Mammary microvascular endothelial cell (primary cell): ENCODE measurements around the gene DNAH10. TPM values are rescaled to one million over a fixed set of nuclear protein-coding genes. Genes with fewer than 3 reads are reported as not detected.

Experiments
- total RNA-seq: library from RNA; depleted of rRNA; stranded (reverse); fragments of >200 nt; gene quantifications from 2 replicates; pipeline ENCODE4 v1.2.3, GENCODE V29; 2015

Gene DNAH10, protein sequence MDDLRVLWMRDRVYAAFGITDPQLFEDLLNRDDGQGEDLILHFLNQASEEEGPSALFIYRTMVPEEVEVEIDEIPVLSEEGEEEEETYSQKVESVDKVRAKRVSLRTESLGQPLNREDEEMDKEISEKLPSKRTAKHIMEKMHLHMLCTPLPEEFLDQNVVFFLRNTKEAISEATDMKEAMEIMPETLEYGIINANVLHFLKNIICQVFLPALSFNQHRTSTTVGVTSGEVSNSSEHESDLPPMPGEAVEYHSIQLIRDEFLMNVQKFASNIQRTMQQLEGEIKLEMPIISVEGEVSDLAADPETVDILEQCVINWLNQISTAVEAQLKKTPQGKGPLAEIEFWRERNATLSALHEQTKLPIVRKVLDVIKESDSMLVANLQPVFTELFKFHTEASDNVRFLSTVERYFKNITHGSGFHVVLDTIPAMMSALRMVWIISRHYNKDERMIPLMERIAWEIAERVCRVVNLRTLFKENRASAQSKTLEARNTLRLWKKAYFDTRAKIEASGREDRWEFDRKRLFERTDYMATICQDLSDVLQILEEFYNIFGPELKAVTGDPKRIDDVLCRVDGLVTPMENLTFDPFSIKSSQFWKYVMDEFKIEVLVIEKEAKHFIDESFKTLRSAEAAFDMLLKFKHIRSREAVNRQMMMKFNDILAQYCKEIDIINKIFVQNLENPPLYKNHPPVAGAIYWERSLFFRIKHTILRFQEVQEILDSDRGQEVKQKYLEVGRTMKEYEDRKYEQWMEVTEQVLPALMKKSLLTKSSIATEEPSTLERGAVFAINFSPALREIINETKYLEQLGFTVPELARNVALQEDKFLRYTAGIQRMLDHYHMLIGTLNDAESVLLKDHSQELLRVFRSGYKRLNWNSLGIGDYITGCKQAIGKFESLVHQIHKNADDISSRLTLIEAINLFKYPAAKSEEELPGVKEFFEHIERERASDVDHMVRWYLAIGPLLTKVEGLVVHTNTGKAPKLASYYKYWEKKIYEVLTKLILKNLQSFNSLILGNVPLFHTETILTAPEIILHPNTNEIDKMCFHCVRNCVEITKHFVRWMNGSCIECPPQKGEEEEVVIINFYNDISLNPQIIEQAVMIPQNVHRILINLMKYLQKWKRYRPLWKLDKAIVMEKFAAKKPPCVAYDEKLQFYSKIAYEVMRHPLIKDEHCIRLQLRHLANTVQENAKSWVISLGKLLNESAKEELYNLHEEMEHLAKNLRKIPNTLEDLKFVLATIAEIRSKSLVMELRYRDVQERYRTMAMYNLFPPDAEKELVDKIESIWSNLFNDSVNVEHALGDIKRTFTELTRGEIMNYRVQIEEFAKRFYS (N-terminal part only)
- 0.07 TPM in 1 of 2 replicates, not detected in the other for total RNA-seq

DNA sequence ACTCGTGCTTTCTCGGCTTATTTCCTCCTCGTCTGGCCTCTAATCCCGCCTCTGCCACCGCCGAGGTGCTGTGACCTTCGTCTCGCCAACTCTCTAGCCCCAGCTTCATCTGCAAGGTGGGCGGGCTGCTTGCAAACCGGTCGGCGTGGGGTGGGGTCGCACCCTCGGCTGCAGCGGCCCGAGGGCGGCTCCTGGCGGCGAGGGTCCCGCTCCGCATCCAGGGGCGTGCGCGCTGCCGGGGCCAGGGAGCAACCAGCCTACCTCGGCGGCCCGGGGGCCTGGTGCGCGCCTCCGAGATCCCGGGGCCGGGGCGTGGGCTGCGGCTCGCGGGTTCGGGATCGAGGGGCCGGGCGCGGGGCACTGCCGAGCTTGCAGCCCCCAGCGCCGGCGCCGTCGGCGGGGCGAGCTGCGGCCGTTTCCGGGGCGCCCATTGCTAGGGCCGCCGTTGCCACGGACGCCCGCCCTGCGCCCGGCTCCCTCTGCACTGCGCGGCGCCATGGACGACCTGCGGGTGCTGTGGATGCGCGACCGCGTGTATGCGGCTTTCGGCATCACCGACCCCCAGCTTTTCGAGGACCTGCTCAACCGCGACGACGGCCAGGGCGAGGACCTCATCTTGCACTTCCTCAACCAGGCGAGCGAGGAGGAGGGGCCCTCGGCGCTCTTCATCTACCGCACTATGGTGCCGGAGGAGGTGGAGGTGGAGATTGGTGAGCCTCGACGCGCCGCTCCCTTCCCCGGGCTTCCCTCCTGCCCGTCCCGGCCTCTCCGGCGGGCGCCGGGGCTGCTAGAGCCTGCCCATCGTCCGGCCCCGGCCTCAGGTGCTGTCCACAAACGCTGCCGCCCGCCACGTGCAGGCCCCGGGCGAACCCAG lies at the start of gene DNAH10:
TSS of gene DNAH10 (plus strand) at position 461 of the 874 bp plus-strand sequence. CDS start at position 497, 36 bp downstream.

DNA sequence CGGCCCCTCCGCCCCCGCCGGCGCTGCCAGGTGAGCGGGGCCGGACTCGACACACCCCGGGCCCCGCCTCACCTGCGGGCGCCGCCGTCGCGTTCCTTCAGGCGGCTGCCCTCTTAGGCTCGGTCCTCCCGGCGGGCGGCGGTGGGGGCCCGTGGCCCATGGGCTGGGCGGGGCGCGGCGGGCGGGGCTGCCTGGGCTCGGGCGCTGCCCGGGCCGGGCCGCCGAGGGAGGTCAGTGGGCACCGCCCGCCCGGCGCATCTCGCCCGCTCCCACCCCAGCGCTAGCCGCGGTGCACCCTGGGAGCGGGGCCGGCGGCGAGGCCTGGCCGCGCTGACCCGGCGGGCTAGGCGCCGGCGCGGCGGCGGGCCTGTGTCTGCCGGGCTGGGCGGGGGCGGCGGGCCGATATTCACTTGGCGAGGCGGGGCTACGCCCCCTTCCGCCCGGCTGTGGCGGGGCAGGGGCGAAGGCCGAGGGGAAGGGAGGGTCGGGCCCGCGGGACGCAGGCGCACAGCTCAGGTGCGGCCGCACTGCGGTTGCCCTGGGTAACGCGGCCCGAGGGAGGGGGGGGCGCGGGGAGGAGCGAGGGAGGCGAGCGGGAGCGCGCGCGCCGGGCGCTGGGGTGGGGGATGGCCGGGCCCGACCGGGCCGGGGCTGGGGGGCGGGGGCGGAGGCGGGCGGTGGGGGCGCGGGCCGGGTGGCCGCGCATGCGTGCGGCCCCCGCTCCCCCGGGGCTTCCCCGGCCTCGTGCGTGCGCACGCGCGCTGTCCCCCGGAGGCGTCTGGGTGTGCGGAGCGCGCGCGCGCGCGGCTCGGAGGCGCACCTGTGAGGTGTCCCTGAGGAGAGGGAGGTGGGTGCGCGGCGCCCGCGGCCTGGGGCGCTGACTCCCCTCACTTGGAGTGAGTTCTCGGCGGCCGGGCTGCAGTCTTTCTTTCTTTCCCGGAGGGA lies 210.6 kb downstream of the DNAH10 start, which contains the start of the genes CCDC92 and ZNF664:
TSS of gene CCDC92 (minus strand) at position 375 of the 945 bp plus-strand sequence. CDS start 28,526 bp downstream, outside the sequence.
TSS of gene ZNF664 (plus strand) at position 759 of the 945 bp plus-strand sequence. CDS start 38,930 bp downstream, outside the sequence.

Other genes starting within 250 kb of the DNAH10 start
- 13.7 and 15.4 TPM in 2 replicates for gene RILPL1, start 228.6 kb upstream of the DNAH10 start, total RNA-seq
- gene TMED2, start 177.7 kb upstream of the DNAH10 start, total RNA-seq, result 156 and 171 TPM in 2 replicates
- 14.5 and 27.7 TPM in 2 replicates for gene DDX55, start 160.2 kb upstream of the DNAH10 start, total RNA-seq
- gene EIF2B1, start 128.6 kb upstream of the DNAH10 start, total RNA-seq, result 67.1 and 94.1 TPM in 2 replicates
- 26.8 and 32.6 TPM in 2 replicates for gene GTF2H3, start 128.5 kb upstream of the DNAH10 start, total RNA-seq
- 7.3 and 10.0 TPM in 2 replicates for gene TCTN2, start 91.2 kb upstream of the DNAH10 start, total RNA-seq
- gene ATP6V0A2, start 49.9 kb upstream of the DNAH10 start, total RNA-seq, result 14.5 and 19.3 TPM in 2 replicates
- gene CCDC92, start 210.5 kb downstream of the DNAH10 start, total RNA-seq, result 11.9 and 15.6 TPM in 2 replicates
- 22.7 and 26.7 TPM in 2 replicates for gene ZNF664, start 210.9 kb downstream of the DNAH10 start, total RNA-seq